Thyroid gland (tissue), 4 donors: Measurements from ENCODE around the gene CDKN3. TPM values are rescaled to one million over a fixed set of nuclear protein-coding genes. Genes with fewer than 3 reads are reported as not detected.
"Not testable (repeated sequence)": the region's sequence is repeated elsewhere in the genome, so short reads cannot be mapped to it uniquely, and the experiment has no call there.

Experiments used
- DNase-seq, 2 donors: peaks; one replicate each; pipeline ENCODE4 v3.0.0-alpha.2; 2019
- H3K27ac ChIP-seq, 3 donors: fragments of 200-600 bp; sonication (generic); 1 replicate in 2 of 3; 2 replicates in 1 of 3; pipeline ENCODE4 v1.5.1; 2016 to 2019; ENCODE audit warnings: mild to moderate bottlenecking in 1 of 3, moderate library complexity in 1 of 3
- H3K27me3 ChIP-seq: fragments of 200-600 bp; sonication (generic); one replicate; pipeline ENCODE4 v1.5.1; 2019
- H3K36me3 ChIP-seq, 2 donors: fragments of 200-600 bp; sonication (generic); one replicate each; pipeline ENCODE4 v1.5.1; 2016 to 2019
- H3K4me1 ChIP-seq, 2 donors: fragments of 200-600 bp; sonication (generic); one replicate each; pipeline ENCODE4 v1.5.1; 2017 to 2019
- H3K4me3 ChIP-seq, 3 donors: fragments of 200-600 bp; sonication (generic); replicated peaks in 1 of 3; 1 replicate in 2 of 3; 2 replicates in 1 of 3; pipeline ENCODE4 v1.5.1; 2016; ENCODE audit warnings: mild to moderate bottlenecking in 1 of 3
- H3K9me3 ChIP-seq: fragments of 200-600 bp; sonication (generic); one replicate; pipeline ENCODE4 v1.5.1; 2017
- CTCF ChIP-seq, 6 experiments: fragments of 200-600 bp in 3 of 6; fragments of 450-650 bp in 3 of 6; sonication (generic) in 3 of 6; IDR thresholded peaks; one replicate each; pipeline ENCODE4 v1.5.1; 2016 to 2019; ENCODE audit warnings: antibody characterized with exemption in 6 of 6, mild to moderate bottlenecking in 2 of 6, inconsistent platforms in 1 of 6, moderate library complexity in 1 of 6
- POLR2A ChIP-seq, 2 donors: fragments of 450-650 bp; IDR thresholded peaks; one replicate each; pipeline ENCODE4 v1.6.1; 2017; ENCODE audit warnings: antibody characterized with exemption in 2 of 2, mild to moderate bottlenecking in 2 of 2, moderate library complexity in 1 of 2
- WGBS, 2 donors: methylation state at CpG; one replicate each; pipeline ENCODE4 v1.1.5; 2017; 5-methylcytosine and 5-hydroxymethylcytosine counted together
- intact Hi-C: fragments of 100-400 bp; cut with DNase I; formaldehyde crosslinking; loops from one replicate; pipeline ENCODE4 v1.15.1; 2023
- total RNA-seq, 4 donors: library from RNA; depleted of rRNA; stranded (reverse); fragments of >200 nt; gene quantifications; one replicate each; pipeline ENCODE4 v1.2.3, GENCODE V29; 2016

The CDKN3 gene
- total RNA-seq, 4 donors from 2014 or later = 0.78 to 8.2 (median 4.9) TPM

GRCh38 chr14:54369343-54369742 is 27.5 kb upstream of the CDKN3 start:
- no peaks in the 10 kb centered on the region for H3K36me3 ChIP-seq
- H3K9me3 ChIP-seq = no peaks in the 10 kb centered on the region
- TF ChIP-seq CTCF (IDR thresholded peaks at IDR 0.05) (no peak), POLR2A (IDR thresholded peaks at IDR 0.05) (no peak)
- DNase-seq = no peak
- no peak overlapping the region for H3K27ac ChIP-seq
- H3K4me3 ChIP-seq = no peak overlapping the region
- intact Hi-C loops = no loop called here
- WGBS, 2 donors = 94% methylated on average over 2 of the region's 2 CpGs
- no peaks in the 10 kb centered on the region for H3K27me3 ChIP-seq
- H3K4me1 ChIP-seq = peaks cover 0 to 5% of the 10 kb centered on the region in 2 donors

- DNase-seq = no peak
- H3K27ac ChIP-seq = no peak overlapping the region
- intact Hi-C loops = no loop called here
- WGBS, 2 donors = 53 to 59% methylated on average over 11 of the region's 11 CpGs
- no peak overlapping the region for H3K4me3 ChIP-seq
- no peaks in the 10 kb centered on the region for H3K27me3 ChIP-seq
- no peaks in the 10 kb centered on the region for H3K36me3 ChIP-seq
- no peaks in the 10 kb centered on the region for H3K9me3 ChIP-seq
- H3K4me1 ChIP-seq = peaks cover 0 to 5% of the 10 kb centered on the region in 2 donors
- TF ChIP-seq CTCF (IDR thresholded peaks at IDR 0.05) (no peak), POLR2A (IDR thresholded peaks at IDR 0.05) (no peak)
Observed at GRCh38 chr14:54370323-54371198, 26.2 kb upstream of the CDKN3 start.

DNA sequence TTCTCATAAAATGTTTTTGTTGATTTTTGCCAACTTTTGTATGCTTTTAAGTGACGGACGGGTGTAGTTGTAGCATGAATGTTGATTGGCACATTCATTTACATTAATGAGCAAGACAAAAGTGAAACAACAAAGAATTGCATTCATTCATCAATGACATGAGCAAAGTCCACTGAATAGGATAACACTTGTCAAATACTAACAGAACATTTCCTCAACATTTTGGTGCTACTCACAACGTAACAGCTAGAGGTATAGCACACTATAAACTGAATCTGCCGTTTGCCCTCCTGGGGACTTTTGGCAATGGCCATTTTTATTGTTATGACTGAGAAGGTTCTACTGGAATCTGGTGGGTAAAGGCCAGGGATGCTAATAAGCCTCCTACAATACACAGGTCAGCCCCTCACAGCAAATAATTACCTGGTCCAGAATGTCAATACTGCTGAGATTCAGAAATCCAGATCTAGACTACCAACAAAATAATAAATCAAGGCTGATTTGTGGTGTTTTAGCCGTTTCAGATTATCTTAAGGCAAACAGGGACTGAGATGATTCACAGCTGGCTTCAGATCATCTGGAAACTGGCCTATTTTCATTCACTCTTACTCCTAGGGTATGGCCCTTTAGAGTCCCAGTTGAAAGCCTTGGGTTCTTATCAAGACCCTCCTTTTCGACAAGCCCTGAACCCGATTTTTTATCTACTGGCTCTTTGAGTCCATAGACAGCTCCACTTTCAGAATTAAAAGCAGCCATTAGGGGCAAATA is 22.5 kb upstream of the CDKN3 start:
- intact Hi-C loops = no loop called here
- DNase-seq = no peak
- Histone ChIP-seq H3K27me3 (no peaks in the 10 kb centered on the region), H3K27ac (no peak overlapping the region), H3K4me1 (no peaks in the 10 kb centered on the region), H3K4me3 (no peak overlapping the region), H3K9me3 (no peaks in the 10 kb centered on the region), H3K36me3 (no peaks in the 10 kb centered on the region)
- no peak for TF ChIP-seq POLR2A (IDR thresholded peaks at IDR 0.05)
- 75% methylated on average over 7 of the region's 7 CpGs for WGBS, 2 donors

DNA sequence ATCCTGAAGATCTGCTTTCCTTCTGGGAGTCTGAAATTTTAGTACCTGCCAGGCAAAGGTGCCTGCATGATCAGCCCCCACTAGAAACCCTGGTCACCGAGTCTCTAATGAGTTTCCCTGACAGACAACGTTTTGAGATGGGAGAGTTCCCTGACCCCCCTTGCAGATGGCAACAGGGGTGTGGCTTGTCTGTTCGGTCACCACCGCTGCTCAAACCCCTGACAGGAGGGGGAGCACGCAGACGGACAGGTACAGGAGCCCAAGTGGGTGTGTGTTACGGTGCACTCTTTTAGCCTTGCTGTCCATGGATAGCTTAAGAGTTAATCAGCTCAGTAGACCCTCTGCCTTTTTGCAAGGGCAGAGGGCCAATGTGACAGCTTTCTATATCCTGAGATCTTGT is 19.3 kb upstream of the CDKN3 start:
- intact Hi-C loops = no loop called here
- no peak for DNase-seq
- WGBS, 2 donors = 47 to 51% methylated on average over 5 to 7 of the region's 7 CpGs

GRCh38 chr14:54378893-54379292 is 17.9 kb upstream of the CDKN3 start:
- 90% methylated on average over 5 of the region's 5 CpGs for WGBS, 2 donors
- H3K36me3 ChIP-seq, intact Hi-C loops, DNase-seq, H3K4me3 ChIP-seq, H3K27me3 ChIP-seq, H3K4me1 ChIP-seq, H3K9me3 ChIP-seq, H3K27ac ChIP-seq: not testable (repeated sequence)

More for the DNA sequence above, 19.3 kb upstream of the CDKN3 start:
- Histone ChIP-seq H3K4me1 (no peaks in the 10 kb centered on the region), H3K36me3 (no peaks in the 10 kb centered on the region), H3K9me3 (no peaks in the 10 kb centered on the region), H3K27ac (no peak overlapping the region), H3K27me3 (no peaks in the 10 kb centered on the region), H3K4me3 (no peak overlapping the region)
- TF ChIP-seq POLR2A (IDR thresholded peaks at IDR 0.05) (no peak), CTCF (IDR thresholded peaks at IDR 0.05) (no peak)

GRCh38 chr14:54380558-54380957 is 16.2 kb upstream of the CDKN3 start:
- 55 to 74% methylated on average over 3 of the region's 3 CpGs for WGBS, 2 donors
- DNase-seq, H3K36me3 ChIP-seq, H3K4me1 ChIP-seq, intact Hi-C loops, H3K27me3 ChIP-seq, H3K27ac ChIP-seq, H3K4me3 ChIP-seq, H3K9me3 ChIP-seq: not testable (repeated sequence)
